A673 (cell line): ENCODE measurements around the gene SCN3B.

ENCODE experiments used
- CTCF ChIP-seq: fragments of 300-800, 200-600 bp; sonication (generic); conservative IDR thresholded peaks from 2 replicates; pipeline ENCODE4 v1.5.1; 2017; ENCODE audit warnings: low read depth, mild to moderate bottlenecking, antibody characterized with exemption, low read length, moderate library complexity, mixed read lengths
- EZH2 ChIP-seq: fragments of 200-600 bp; sonication (generic); IDR thresholded peaks from 2 replicates; pipeline ENCODE4 v1.6.1; 2017; ENCODE audit warnings: borderline replicate concordance, low read depth, mild to moderate bottlenecking, mixed read lengths, antibody characterized with exemption, low read length; ENCODE audit not compliant: poor library complexity, severe bottlenecking

DNA sequence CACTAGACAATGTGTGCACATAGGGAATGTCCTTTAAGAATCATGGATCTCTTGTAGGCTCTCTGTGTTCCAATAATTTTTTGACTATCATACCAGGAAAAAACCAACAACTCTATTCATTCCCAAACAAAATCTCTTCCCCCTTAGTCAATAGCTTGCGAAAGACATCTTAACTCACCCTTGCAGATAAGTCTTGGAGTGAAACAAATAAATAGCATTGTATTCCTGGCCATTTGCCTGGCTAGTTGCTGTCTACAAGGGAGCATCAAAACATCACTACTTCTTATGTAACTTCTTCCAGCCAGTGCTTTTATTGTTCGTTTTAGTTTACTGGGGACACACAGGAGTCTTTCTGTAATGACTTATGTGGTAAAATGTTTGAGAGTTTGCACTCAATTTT is 29.4 kb downstream of the SCN3B start:
- TF ChIP-seq CTCF (no peak), EZH2 (no peak)
